Duodenal mucosa (tissue), 2 donors: ENCODE data around the gene POMGNT1.

Source experiments
- H3K27ac ChIP-seq: one replicate; pipeline ENCODE4 v1.7.0; 2013; ENCODE audit warnings: low read depth, low read length
- H3K27me3 ChIP-seq, 2 donors: one replicate each; pipeline ENCODE4 v1.7.0; 2013; ENCODE audit warnings: low read length in 2 of 2, control low read depth in 1 of 2; ENCODE audit not compliant: insufficient read depth in 2 of 2, control insufficient read depth in 1 of 2
- H3K36me3 ChIP-seq, 2 donors: one replicate each; pipeline ENCODE4 v1.7.0; 2013; ENCODE audit warnings: low read length in 2 of 2, control low read depth in 1 of 2; ENCODE audit not compliant: insufficient read depth in 2 of 2, control insufficient read depth in 1 of 2
- H3K4me1 ChIP-seq, 2 donors: one replicate each; pipeline ENCODE4 v1.7.0; 2013; ENCODE audit warnings: low read length in 2 of 2, control low read depth in 1 of 2; ENCODE audit not compliant: insufficient read depth in 2 of 2, control insufficient read depth in 1 of 2
- H3K4me3 ChIP-seq, 2 donors: one replicate each; pipeline ENCODE4 v1.7.0; 2013; ENCODE audit warnings: low read length in 2 of 2, low read depth in 1 of 2
- H3K9ac ChIP-seq, 2 donors: one replicate each; pipeline ENCODE4 v1.7.0; 2013; ENCODE audit warnings: low read length in 2 of 2, low read depth in 1 of 2
- H3K9me3 ChIP-seq, 2 donors: one replicate each; pipeline ENCODE4 v1.7.0; 2013; ENCODE audit warnings: low read length in 2 of 2, control low read depth in 1 of 2; ENCODE audit not compliant: control insufficient read depth in 1 of 2

The POMGNT1 gene

GRCh38 chr1:46174448-46175231 lies 23.6 kb downstream of the POMGNT1 start, which contains the start of gene TSPAN1:
Gene TSPAN1, plus strand, starts transcription at chr1:46175087. Its CDS starts 6,021 bp downstream, at chr1:46181108.
- no peaks in the 10 kb centered on the region for H3K9me3 ChIP-seq
- H3K4me3 ChIP-seq, result no peak within 1 kb of the TSS
- no peak within 1 kb of the TSS for H3K9ac ChIP-seq
- H3K27ac ChIP-seq, result no peak within 1 kb of the TSS
- H3K27me3 ChIP-seq, result no peaks in the 10 kb centered on the region
- H3K4me1 ChIP-seq, result peaks cover 35 to 36% of the 10 kb centered on the region in 2 donors
- no peaks in the 10 kb centered on the region for H3K36me3 ChIP-seq

- no peak overlapping the region for H3K4me3 ChIP-seq
- no peaks in the 10 kb centered on the region for H3K9me3 ChIP-seq
- peaks cover 26 to 28% of the 10 kb centered on the region in 2 donors for H3K4me1 ChIP-seq
- no peak overlapping the region for H3K9ac ChIP-seq
- no peaks in the 10 kb centered on the region for H3K27me3 ChIP-seq
- no peak overlapping the region for H3K27ac ChIP-seq
- no peaks in the 10 kb centered on the region for H3K36me3 ChIP-seq
Observed at GRCh38 chr1:46173361-46173856, 24.8 kb downstream of the POMGNT1 start.

GRCh38 chr1:46172321-46172720 lies 25.9 kb downstream of the POMGNT1 start:
- no peak overlapping the region for H3K27ac ChIP-seq
- peaks cover 0 to 3% of the 10 kb centered on the region in 2 donors for H3K27me3 ChIP-seq
- H3K9ac ChIP-seq, result no peak overlapping the region
- H3K36me3 ChIP-seq, result no peaks in the 10 kb centered on the region
- peaks cover 29% of the 10 kb centered on the region in 2 donors for H3K4me1 ChIP-seq
- no peak overlapping the region for H3K4me3 ChIP-seq
- no peaks in the 10 kb centered on the region for H3K9me3 ChIP-seq

- Histone ChIP-seq H3K9ac (no peak overlapping the region), H3K27me3 (peaks cover 0 to 5% of the 10 kb centered on the region in 2 donors), H3K36me3 (no peaks in the 10 kb centered on the region), H3K27ac (no peak overlapping the region), H3K4me1 (peaks cover 32 to 33% of the 10 kb centered on the region in 2 donors), H3K9me3 (no peaks in the 10 kb centered on the region), H3K4me3 (no peak overlapping the region)
Observed at GRCh38 chr1:46171871-46172270, 26.4 kb downstream of the POMGNT1 start.

- H3K27me3 ChIP-seq, result peaks cover 0 to 5% of the 10 kb centered on the region in 2 donors
- H3K36me3 ChIP-seq, result no peaks in the 10 kb centered on the region
- no peak overlapping the region for H3K4me3 ChIP-seq
- H3K9me3 ChIP-seq, result no peaks in the 10 kb centered on the region
- peaks cover 32 to 33% of the 10 kb centered on the region in 2 donors for H3K4me1 ChIP-seq
- no peak overlapping the region for H3K9ac ChIP-seq
- H3K27ac ChIP-seq, result no peak overlapping the region
Observed at GRCh38 chr1:46171351-46171750, 26.9 kb downstream of the POMGNT1 start.

GRCh38 chr1:46169811-46170454 lies 28.3 kb downstream of the POMGNT1 start:
- Histone ChIP-seq H3K9ac (no peak overlapping the region), H3K27ac (no peak overlapping the region), H3K4me1 (peaks cover 29 to 32% of the 10 kb centered on the region in 2 donors), H3K4me3 (no peak overlapping the region), H3K9me3 (no peaks in the 10 kb centered on the region), H3K36me3 (no peaks in the 10 kb centered on the region), H3K27me3 (peaks cover 0 to 5% of the 10 kb centered on the region in 2 donors)

- Histone ChIP-seq H3K36me3 (no peaks in the 10 kb centered on the region), H3K4me3 (no peak overlapping the region), H3K27me3 (peaks cover 0 to 5% of the 10 kb centered on the region in 2 donors), H3K4me1 (peaks cover 15 to 17% of the 10 kb centered on the region in 2 donors), H3K9me3 (no peaks in the 10 kb centered on the region), H3K27ac (no peak overlapping the region), H3K9ac (no peak overlapping the region)
Observed at GRCh38 chr1:46168477-46168876, 29.8 kb downstream of the POMGNT1 start.

GRCh38 chr1:46166521-46167462 lies 31.4 kb downstream of the POMGNT1 start:
- Histone ChIP-seq H3K4me1 (peaks cover 11 to 12% of the 10 kb centered on the region in 2 donors), H3K9me3 (no peaks in the 10 kb centered on the region), H3K27me3 (peaks cover 0 to 5% of the 10 kb centered on the region in 2 donors), H3K27ac (peak overlapping the region; percentile 37), H3K4me3 (peak overlapping the region; percentile 70 to 71), H3K9ac (peak overlapping the region; percentile 45 to 75), H3K36me3 (no peaks in the 10 kb centered on the region)

- Histone ChIP-seq H3K4me1 (no peaks in the 10 kb centered on the region), H3K9ac (no peak overlapping the region), H3K36me3 (no peaks in the 10 kb centered on the region), H3K4me3 (no peak overlapping the region), H3K27ac (no peak overlapping the region), H3K9me3 (no peaks in the 10 kb centered on the region), H3K27me3 (no peaks in the 10 kb centered on the region)
Observed at GRCh38 chr1:46160212-46160611, 38.0 kb downstream of the POMGNT1 start.
